Left kidney (tissue), 8 donors: ENCODE measurements around the gene CCDC157. TPM values are rescaled to one million over a fixed set of nuclear protein-coding genes. Genes with fewer than 3 reads are reported as not detected.

Experiments
- DNase-seq: peaks from one replicate; pipeline ENCODE4 v3.0.0-alpha.2; 2013
- long read RNA-seq, 8 donors: transcript quantifications; one replicate each; lab custom pipeline, GENCODE V29; 2026
- polyA plus RNA-seq: library from polyadenylated mRNA; unstranded; fragments of 120-200 nt; gene quantifications from one replicate; pipeline ENCODE4 v1.2.1, GENCODE V29; 2013; ENCODE audit not compliant: insufficient read length

Gene CCDC157
- polyA plus RNA-seq = 5.5 TPM
- long read RNA-seq, donor 1, partial matches to known transcripts = 0 of 3 reads
- long read RNA-seq, donor 1, other reads (novel, unspliced or antisense) = 0 of 3 reads
- long read RNA-seq, donor 2, partial matches to known transcripts = 0 of 4 reads
- long read RNA-seq, donor 2, other reads (novel, unspliced or antisense) = 0 of 4 reads
- long read RNA-seq, donor 3, partial matches to known transcripts = 0 of 3 reads
- long read RNA-seq, donor 3, other reads (novel, unspliced or antisense) = 0 of 3 reads
- long read RNA-seq, donor 4, partial matches to known transcripts = 0 of 1 reads
- long read RNA-seq, donor 4, other reads (novel, unspliced or antisense) = 0 of 1 reads
- long read RNA-seq, donor 5, partial matches to known transcripts = 0 of 15 reads
- long read RNA-seq, donor 5, other reads (novel, unspliced or antisense) = 11 of 15 reads
- long read RNA-seq, donor 6, partial matches to known transcripts = 0 of 9 reads
- long read RNA-seq, donor 6, other reads (novel, unspliced or antisense) = 6 of 9 reads
- long read RNA-seq, donor 7, partial matches to known transcripts = 0 of 5 reads
- long read RNA-seq, donor 7, other reads (novel, unspliced or antisense) = 0 of 5 reads
- long read RNA-seq, donor 8, partial matches to known transcripts = 0 of 1 reads
- long read RNA-seq, donor 8, other reads (novel, unspliced or antisense) = 0 of 1 reads

GRCh38 chr22:30356449-30357235 lies at the start of gene CCDC157, which contains the start of gene SF3A1:
CCDC157 (plus strand) TSS chr22:30357007; CDS start chr22:30366001, 8,994 bp downstream.
SF3A1 (minus strand) TSS chr22:30356894; CDS start chr22:30356792, 102 bp downstream.
- peak; percentile 90 for DNase-seq

DNA sequence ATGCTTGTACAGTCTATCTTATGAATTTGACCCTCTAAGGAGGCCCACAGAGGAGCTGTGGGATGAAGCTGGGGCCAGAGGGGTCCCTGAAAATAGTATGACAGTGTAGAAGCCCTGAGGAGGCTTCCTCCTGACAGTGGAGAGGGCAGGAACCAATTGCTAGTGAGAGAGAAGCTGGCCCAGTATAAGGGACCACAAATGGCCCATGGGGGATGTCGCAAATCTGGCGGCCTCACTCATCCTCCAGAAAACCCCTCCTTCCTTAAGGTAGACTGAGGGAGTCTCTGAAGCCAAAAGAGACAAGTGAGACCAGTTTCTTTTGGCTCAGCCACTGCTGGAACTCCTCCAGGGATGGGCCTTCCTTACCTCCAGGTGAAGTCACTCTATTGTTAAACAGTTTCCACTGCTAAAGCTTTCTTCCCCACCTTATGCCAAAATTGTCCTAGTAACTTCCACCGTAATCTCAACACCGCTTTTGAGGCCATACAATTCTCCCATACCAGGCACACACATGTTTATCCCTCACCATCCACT lies 49.7 kb upstream of the CCDC157 start:
- DNase-seq = no peak

DNA sequence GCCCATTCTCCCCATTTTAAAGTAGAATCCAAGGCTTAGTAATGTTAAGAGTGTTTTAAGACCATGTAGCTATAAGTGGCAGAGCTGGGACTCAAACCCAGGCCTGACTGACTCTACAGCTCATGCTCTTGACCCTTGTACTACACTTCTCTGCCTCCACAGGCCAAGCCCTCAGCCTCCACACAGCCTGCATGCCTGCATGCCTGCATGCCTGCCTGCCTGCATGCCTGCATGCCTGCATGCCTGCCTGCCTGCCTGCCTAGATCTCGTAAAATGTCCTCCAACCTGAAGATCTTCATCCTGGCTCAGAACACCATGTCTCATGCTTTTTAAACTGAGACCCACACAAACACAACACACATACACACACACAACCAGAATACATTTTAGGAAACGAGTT lies 48.7 kb upstream of the CCDC157 start:
- no peak for DNase-seq

- DNase-seq = no peak
These were observed 48.1 kb upstream of the CCDC157 start for GRCh38 chr22:30308518-30309230.

- no peak for DNase-seq
These were observed 46.7 kb upstream of the CCDC157 start for GRCh38 chr22:30309951-30310741.

DNA sequence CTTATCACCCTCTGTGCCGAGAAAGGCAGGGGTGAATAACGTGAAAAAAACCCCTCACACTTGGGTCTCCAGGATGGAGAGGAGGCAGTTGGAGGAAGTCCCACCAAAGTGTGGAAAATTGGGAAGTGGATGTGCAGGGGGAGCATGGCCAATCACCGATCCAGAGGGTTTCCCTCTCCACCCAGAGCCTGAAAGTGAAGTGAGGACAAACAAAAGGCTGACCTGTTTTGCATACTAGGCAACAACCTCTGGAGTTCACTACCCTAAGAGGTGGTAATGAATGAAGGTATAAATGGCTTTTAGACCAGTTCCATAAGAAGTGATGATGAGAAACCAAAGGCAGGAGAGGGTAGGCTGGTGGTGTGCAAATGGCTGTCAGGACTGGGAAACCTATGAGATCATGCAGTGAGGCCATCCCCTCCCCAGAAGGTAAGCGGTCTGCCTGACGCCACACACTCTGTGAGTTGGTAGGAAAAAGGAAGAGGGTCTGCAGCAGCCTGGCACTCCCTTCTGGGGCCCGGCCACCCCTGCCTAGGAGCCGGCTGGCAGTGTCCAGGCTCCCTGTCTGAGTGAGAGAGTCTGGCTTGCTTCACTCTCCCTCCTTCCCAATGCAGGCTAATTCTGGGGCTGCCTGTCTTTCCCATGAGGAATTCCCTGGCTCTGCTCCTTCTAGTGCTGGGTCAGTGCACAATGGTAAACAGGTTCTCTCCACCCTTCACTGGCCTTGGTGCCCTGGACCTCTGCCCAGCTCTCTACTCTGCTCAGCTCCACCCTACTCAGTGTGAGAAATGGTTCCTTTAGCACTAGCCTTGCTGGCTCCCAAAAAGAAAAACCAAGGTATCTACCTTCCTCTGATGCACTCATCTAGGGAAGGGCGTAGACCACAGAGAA lies 45.7 kb upstream of the CCDC157 start:
- no peak for DNase-seq

- no peak for DNase-seq
These were observed 44.8 kb upstream of the CCDC157 start for GRCh38 chr22:30312053-30312452.

GRCh38 chr22:30313527-30314363 lies 43.1 kb upstream of the CCDC157 start:
- no peak for DNase-seq

GRCh38 chr22:30314915-30315314 lies 41.9 kb upstream of the CCDC157 start:
- no peak for DNase-seq

DNA sequence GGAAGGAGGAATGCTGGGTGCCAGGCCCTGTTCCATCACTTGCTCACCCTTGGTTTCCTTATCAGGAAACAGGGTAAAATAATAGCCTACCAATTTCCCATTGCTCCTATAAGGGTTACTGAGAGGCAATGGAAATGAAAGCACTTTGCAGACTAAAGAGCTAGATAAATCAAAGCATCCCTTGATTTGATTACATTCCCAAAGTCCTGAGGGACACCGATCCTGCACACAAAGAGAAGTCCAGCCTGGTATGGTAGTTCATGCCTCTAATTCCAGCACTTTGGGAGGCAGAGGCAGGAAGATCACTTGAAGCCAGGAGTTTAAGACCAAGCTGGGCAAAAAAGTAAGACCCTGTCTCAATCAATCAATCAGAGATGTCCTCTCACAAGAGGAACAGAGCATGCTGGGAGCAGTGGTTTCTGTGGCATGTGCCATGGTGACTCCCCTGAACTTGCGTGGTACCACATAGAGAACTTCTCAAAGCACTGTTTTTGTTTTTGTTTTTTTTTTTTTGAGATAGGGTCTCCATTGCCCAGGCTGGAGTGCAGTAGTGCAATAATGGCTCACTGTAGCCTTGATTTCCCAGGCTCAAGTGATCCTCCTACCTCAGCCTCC lies 40.7 kb upstream of the CCDC157 start:
- DNase-seq = no peak

GRCh38 chr22:30317778-30318177 lies 39.0 kb upstream of the CCDC157 start:
- no peak for DNase-seq

- no peak for DNase-seq
These were observed 37.9 kb upstream of the CCDC157 start for GRCh38 chr22:30318799-30319419.

- DNase-seq = no peak
These were observed 36.7 kb upstream of the CCDC157 start for GRCh38 chr22:30320021-30320556.

DNA sequence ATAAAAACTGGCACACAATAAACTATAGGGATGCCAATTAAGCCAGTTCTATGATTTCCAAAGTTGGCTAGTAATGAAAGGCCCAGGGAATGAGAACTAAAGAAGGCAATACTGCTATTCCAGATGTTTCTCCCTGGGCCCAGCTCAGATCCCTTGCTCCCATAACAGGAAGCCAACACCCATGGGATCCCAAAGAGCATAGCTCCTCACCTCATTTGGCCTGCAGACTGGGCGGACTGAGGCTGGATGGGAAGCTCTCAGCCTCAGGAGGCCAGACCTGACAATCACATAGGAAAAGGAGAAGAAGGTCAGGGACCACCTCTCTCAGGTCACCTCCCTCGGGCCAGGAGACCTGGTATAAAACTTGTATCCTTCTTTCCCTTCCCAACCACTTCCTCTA lies 35.3 kb upstream of the CCDC157 start:
- no peak for DNase-seq

DNA sequence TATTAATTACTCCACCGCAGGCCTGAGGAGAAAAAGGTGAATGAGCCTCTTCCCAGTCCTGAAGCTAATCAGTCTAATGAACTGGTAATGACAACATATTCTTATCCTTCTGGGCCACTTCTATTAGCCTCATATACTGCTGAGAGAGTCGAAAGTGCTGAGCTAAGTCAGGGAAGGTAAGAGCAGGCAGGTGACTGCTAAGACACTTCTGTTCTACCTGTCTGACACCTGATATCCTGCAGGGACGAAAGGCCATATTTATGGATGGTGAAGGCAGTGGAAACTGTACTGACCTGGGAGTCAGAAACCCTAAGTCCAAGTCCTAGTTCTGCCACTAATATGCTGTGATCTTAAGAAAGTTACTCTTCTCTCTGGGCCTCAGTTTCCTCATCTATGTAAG lies 33.6 kb upstream of the CCDC157 start:
- no peak for DNase-seq

DNA sequence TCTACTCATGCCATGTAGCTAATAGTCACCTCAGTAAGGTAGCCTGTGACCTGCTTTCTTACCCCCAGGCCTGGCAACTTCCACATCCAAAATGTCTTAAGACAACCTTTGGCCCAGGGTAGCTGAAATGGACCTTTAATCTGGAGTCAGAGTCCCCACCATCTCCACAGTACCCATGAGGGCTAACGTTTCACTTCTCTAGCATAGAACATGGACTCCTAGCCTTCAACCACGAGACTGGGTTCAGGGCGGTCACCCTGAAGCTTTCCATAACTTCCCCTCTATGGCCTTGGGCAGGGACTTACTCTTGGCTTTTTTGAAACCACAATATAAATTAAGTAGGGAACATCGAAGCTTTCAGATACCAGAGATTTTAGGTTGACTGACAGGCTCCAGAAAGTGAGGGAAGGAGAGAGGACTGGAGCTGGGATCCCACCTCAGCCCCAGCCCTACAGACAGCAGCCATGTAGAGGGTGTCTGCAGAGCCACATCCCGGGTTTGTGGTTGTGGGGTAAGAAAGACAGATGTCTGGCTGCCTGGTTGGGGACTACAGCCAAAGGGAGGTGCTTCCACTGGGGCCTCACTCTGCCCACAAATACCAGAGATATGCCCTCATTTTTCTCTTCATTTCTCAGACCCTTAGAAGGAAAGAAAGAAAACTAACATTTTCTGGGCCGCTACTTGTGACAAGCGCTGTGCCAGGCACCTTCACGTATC lies 32.6 kb upstream of the CCDC157 start:
- no peak for DNase-seq
